ENCODE results near the gene CCND1. TPM values are rescaled to one million over a fixed set of nuclear protein-coding genes. Genes with fewer than 3 reads are reported as not detected.

CCND1 gene
- total and polyA plus RNA-seq, 7 experiments from 2014 or later, result 0.26 to 4.9 (median 0.84) TPM

DNA sequence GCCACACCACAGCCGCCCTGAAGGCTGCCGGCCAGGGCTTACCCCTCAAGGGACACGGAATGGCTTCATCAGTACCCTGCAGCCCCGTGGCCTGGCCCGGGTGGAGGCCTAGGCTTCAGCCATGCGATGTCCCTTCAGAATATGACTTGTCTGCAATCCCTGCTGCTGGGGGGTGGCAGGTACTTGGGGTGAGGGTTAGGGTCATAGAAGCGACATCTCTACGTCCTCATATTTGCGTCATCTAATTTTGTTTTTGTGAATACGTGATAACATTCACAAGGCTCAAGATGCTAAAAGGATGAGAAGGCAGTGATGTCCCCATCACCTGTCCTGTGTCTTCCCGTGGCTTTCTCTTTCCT lies 6.4 kb downstream of the CCND1 start:
- peaks cover 0 to 3% of the 10 kb centered on the region in 2 donors for H3K4me1 ChIP-seq (ENCODE audit: control insufficient read depth in 2 of 2, insufficient read depth in 2 of 2, low read length in 2 of 2)
- DNase-seq (no peak), ATAC-seq (no peak)
- H3K27me3 ChIP-seq (ENCODE audit: control insufficient read depth in 2 of 2, insufficient read depth in 2 of 2, low read length in 2 of 2), result no peaks in the 10 kb centered on the region
- ChIA-PET POLR2A (no interaction called here), CTCF (no interaction called here)
- Mint-ChIP-seq H3K4me3 (no peak overlapping the region), H3K27ac (no peak overlapping the region), H3K4me1 (no peaks in the 10 kb centered on the region), H3K36me3 (peaks cover 0 to 7% (median 0%) of the 10 kb centered on the region in 5 donors), H3K9me3 (no peaks in the 10 kb centered on the region), H3K27me3 (no peaks in the 10 kb centered on the region)
- no peak overlapping the region for H3K4me3 ChIP-seq (ENCODE audit: low read length)
- no peaks in the 10 kb centered on the region for H3K36me3 ChIP-seq (ENCODE audit: control insufficient read depth in 2 of 3, insufficient read depth in 3 of 3, low read length in 3 of 3)
- no peak overlapping the region for H3K27ac ChIP-seq (ENCODE audit: low read depth, low read length)
- no peaks in the 10 kb centered on the region for H3K9me3 ChIP-seq (ENCODE audit: control insufficient read depth in 2 of 3, low read length in 3 of 3)
- intact Hi-C loops (cut with micrococcal nuclease), result loop anchor here in 1 of 2 donors (10.0 kb wide), 1 partner anchor 803 kb away; the partner anchor contains the start of gene CPT1A

DNA sequence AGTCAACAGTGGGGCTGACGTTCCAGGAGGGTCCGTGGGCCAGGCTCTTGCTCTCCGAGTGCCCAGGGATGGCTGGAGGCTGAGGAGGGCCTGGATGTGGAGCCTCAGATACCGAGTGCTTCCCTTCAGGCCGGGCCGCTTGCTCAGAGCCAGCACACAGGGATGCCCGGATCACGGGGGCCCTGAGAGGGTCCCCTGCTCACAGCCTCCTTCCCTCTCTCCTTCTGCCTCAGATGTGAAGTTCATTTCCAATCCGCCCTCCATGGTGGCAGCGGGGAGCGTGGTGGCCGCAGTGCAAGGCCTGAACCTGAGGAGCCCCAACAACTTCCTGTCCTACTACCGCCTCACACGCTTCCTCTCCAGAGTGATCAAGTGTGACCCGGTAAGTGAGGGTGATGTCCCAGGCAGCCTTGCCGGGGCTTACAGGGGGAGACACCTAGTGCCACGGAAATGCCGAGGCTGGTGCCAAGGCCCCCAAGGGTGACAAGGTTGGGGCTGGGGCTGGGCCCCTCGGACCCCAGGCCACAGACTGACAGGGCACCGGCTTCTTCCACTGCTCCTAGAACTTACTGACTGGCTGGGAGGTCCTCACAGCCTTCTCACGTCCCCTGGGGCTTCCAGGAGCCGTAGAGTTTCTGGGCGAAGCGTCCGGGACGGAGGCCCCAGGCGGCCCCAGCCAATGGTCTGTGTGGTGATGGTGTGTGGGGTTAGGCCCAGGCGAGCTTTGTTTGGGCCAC lies 7.0 kb downstream of the CCND1 start:
- DNase-seq (no peak), ATAC-seq (no peak)
- Mint-ChIP-seq H3K4me1 (no peaks in the 10 kb centered on the region), H3K36me3 (peaks cover 0 to 10% (median 0%) of the 10 kb centered on the region in 5 donors), H3K4me3 (peak overlapping the region in 1 of 10 donors; percentile 53), H3K27ac (no peak overlapping the region), H3K9me3 (no peaks in the 10 kb centered on the region), H3K27me3 (no peaks in the 10 kb centered on the region)
- Histone ChIP-seq H3K9me3 (ENCODE audit: control insufficient read depth in 2 of 3, low read length in 3 of 3) (no peaks in the 10 kb centered on the region), H3K4me1 (ENCODE audit: control insufficient read depth in 2 of 2, insufficient read depth in 2 of 2, low read length in 2 of 2) (peaks cover 0 to 3% of the 10 kb centered on the region in 2 donors), H3K27me3 (ENCODE audit: control insufficient read depth in 2 of 2, insufficient read depth in 2 of 2, low read length in 2 of 2) (no peaks in the 10 kb centered on the region), H3K36me3 (ENCODE audit: control insufficient read depth in 2 of 3, insufficient read depth in 3 of 3, low read length in 3 of 3) (no peaks in the 10 kb centered on the region), H3K4me3 (ENCODE audit: low read length) (no peak overlapping the region), H3K27ac (ENCODE audit: low read depth, low read length) (no peak overlapping the region)
- ChIA-PET POLR2A (no interaction called here), CTCF (no interaction called here)
- intact Hi-C loops (cut with micrococcal nuclease), result loop anchor here in 1 of 2 donors (10.0 kb wide), 1 partner anchor 803 kb away; the partner anchor contains the start of gene CPT1A

DNA sequence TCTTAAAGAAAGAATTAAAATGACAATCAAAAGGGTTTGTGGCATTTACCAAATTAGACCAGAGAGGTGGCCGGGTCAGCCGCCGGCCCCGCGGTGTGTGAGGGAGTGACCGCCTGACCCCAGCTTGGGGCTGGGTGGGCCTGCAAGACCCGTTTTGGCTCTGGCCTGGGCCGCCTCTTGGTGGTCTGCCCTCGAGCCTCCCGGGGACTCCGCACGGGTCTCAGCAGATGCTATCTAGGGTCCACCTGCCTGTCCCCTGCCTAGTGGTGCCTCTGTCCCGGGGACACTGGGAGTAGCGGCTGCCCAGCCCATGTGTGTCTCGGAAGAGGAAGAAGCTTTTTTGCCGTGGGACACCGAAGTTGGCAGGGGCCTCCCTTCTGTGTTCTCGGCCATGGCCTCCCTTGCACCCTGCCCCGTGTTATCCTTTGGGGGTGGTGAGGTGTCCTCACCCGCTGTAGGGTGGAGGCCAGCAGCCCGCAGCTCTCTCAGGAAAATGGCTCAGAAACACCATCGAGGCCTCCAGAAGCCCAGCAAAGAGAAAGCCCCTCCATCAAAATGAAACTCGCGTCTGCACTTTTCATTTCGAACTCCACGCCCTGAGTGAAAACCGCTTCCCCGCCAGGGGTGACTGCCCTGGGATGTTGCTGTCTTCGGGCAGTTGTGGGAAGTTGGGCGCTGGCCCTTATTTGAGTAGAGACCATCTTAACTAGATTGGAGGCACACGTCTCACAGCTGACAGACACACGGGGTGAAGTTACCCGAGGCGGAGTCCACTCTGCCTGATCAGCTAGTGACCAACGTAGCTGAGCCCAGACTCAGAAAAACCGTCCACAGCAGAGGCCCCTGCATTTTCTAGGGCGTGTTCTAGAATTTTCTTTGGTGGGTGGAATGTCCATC lies 8.0 kb downstream of the CCND1 start:
- ChIA-PET POLR2A (no interaction called here), CTCF (no interaction called here)
- Mint-ChIP-seq H3K27me3 (no peaks in the 10 kb centered on the region), H3K4me1 (no peaks in the 10 kb centered on the region), H3K36me3 (peaks cover 0 to 14% (median 0%) of the 10 kb centered on the region in 5 donors), H3K9me3 (no peaks in the 10 kb centered on the region), H3K27ac (no peak overlapping the region), H3K4me3 (peak overlapping the region in 1 of 10 donors; percentile 29)
- ATAC-seq, result no peak
- no peaks in the 10 kb centered on the region for H3K9me3 ChIP-seq (ENCODE audit: control insufficient read depth in 2 of 3, low read length in 3 of 3)
- no peak for DNase-seq
- no peak overlapping the region for H3K4me3 ChIP-seq (ENCODE audit: low read length)
- H3K27me3 ChIP-seq (ENCODE audit: control insufficient read depth in 2 of 2, insufficient read depth in 2 of 2, low read length in 2 of 2), result no peaks in the 10 kb centered on the region
- no peaks in the 10 kb centered on the region for H3K36me3 ChIP-seq (ENCODE audit: control insufficient read depth in 2 of 3, insufficient read depth in 3 of 3, low read length in 3 of 3)
- H3K27ac ChIP-seq (ENCODE audit: low read depth, low read length), result no peak overlapping the region
- H3K4me1 ChIP-seq (ENCODE audit: control insufficient read depth in 2 of 2, insufficient read depth in 2 of 2, low read length in 2 of 2), result no peaks in the 10 kb centered on the region
- intact Hi-C loops (cut with micrococcal nuclease), result loop anchor here in 1 of 2 donors (10.0 kb wide), 1 partner anchor 804 kb away; the partner anchor contains the start of gene CPT1A

DNA sequence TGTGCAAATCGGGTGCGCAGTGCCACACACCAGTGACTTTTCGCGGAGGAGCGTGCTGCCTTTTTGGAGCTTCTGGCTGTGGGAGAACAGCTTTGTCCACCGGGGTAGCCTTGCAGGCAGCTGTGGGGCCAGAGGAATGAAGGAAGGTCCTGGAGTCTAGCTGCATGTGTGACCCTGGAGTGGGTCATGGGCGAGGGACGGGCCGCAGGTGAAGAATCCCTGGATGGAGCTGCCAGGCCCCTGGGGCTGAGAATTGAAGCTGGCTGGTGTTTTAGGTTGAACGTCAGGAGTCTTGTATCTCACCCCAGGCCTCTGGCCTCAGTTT lies 8.6 kb downstream of the CCND1 start:
- Histone ChIP-seq H3K27me3 (ENCODE audit: control insufficient read depth in 2 of 2, insufficient read depth in 2 of 2, low read length in 2 of 2) (no peaks in the 10 kb centered on the region), H3K36me3 (ENCODE audit: control insufficient read depth in 2 of 3, insufficient read depth in 3 of 3, low read length in 3 of 3) (no peaks in the 10 kb centered on the region), H3K27ac (ENCODE audit: low read depth, low read length) (no peak overlapping the region), H3K9me3 (ENCODE audit: control insufficient read depth in 2 of 3, low read length in 3 of 3) (no peaks in the 10 kb centered on the region), H3K4me3 (ENCODE audit: low read length) (no peak overlapping the region), H3K4me1 (ENCODE audit: control insufficient read depth in 2 of 2, insufficient read depth in 2 of 2, low read length in 2 of 2) (no peaks in the 10 kb centered on the region)
- H3K9me3 Mint-ChIP-seq, result no peaks in the 10 kb centered on the region
- DNase-seq (no peak), ATAC-seq (no peak)
- POLR2A ChIA-PET, result no interaction called here
- H3K4me3 Mint-ChIP-seq, result no peak overlapping the region
- H3K27me3 Mint-ChIP-seq, result no peaks in the 10 kb centered on the region
- CTCF ChIA-PET, result no interaction called here
- peaks cover 0 to 14% (median 0%) of the 10 kb centered on the region in 5 donors for H3K36me3 Mint-ChIP-seq
- H3K4me1 Mint-ChIP-seq, result no peaks in the 10 kb centered on the region
- intact Hi-C loops (cut with micrococcal nuclease), result loop anchor here in 1 of 2 donors (10.0 kb wide), 1 partner anchor 805 kb away; the partner anchor contains the start of gene CPT1A
- H3K27ac Mint-ChIP-seq, result no peak overlapping the region

DNA sequence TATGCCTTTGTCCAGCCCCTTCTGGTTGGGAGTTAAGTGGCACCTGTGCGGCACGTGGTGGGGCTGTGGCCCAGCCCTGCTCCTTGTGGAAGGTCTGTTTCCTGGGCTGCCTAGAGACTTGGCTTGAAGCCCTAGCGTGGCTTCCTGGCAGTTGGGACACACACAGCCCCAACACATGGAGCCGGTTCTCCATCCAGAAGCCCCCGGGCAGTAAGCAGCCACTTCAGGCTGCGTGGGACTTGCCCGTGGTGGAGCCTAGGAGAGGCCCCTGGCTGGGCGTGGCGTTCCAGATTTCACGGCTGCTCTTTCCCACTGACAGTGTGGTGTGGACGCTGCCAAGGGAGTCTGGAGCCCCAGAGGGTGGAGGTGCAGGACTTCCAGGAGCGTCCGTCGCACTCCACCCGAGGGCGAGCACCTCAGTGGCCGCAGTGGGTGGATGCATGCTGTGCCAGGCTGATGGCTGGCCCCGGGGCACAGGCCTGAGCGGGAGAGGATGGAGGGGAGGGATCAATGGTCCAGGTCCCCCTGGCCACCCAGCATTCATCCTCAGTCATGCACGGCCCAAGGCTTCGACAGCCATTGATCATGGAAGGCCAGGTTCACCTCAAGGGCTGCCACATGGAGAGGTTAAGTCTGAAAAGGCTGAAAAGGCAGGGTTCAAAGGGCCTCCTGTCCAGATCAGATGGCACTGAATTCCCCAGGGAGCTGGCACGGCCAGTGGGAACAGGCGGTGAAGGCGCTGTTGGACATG lies 9.3 kb downstream of the CCND1 start:
- Histone ChIP-seq H3K27ac (ENCODE audit: low read depth, low read length) (no peak overlapping the region), H3K4me3 (ENCODE audit: low read length) (no peak overlapping the region), H3K4me1 (ENCODE audit: control insufficient read depth in 2 of 2, insufficient read depth in 2 of 2, low read length in 2 of 2) (no peaks in the 10 kb centered on the region), H3K36me3 (ENCODE audit: control insufficient read depth in 2 of 3, insufficient read depth in 3 of 3, low read length in 3 of 3) (no peaks in the 10 kb centered on the region), H3K27me3 (ENCODE audit: control insufficient read depth in 2 of 2, insufficient read depth in 2 of 2, low read length in 2 of 2) (no peaks in the 10 kb centered on the region), H3K9me3 (ENCODE audit: control insufficient read depth in 2 of 3, low read length in 3 of 3) (no peaks in the 10 kb centered on the region)
- no peaks in the 10 kb centered on the region for H3K9me3 Mint-ChIP-seq
- H3K36me3 Mint-ChIP-seq, result peaks cover 0 to 14% (median 0%) of the 10 kb centered on the region in 5 donors
- no peaks in the 10 kb centered on the region for H3K4me1 Mint-ChIP-seq
- CTCF ChIA-PET, result no interaction called here
- no peaks in the 10 kb centered on the region for H3K27me3 Mint-ChIP-seq
- intact Hi-C loops (cut with micrococcal nuclease), result no loop called here
- no peak for ATAC-seq
- no peak overlapping the region for H3K4me3 Mint-ChIP-seq
- no peak overlapping the region for H3K27ac Mint-ChIP-seq
- DNase-seq, result no peak
- POLR2A ChIA-PET, result no interaction called here

DNA sequence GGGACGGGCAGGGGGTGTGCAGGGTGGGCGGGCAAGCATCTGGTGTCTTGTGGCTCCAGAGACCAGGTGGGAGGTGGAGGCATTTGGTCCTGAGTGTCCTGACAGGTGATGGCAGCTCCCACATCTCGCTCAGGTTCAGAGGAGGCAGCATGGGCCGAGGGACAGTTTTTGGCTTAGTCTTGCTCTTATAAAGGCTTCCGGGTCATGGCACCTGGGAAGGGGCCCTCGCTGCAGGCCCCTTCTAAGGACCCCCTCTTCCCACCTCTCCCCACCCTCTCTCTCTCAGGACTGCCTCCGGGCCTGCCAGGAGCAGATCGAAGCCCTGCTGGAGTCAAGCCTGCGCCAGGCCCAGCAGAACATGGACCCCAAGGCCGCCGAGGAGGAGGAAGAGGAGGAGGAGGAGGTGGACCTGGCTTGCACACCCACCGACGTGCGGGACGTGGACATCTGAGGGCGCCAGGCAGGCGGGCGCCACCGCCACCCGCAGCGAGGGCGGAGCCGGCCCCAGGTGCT lies 9.9 kb downstream of the CCND1 start:
- no peaks in the 10 kb centered on the region for H3K27me3 Mint-ChIP-seq
- Histone ChIP-seq H3K36me3 (ENCODE audit: control insufficient read depth in 2 of 3, insufficient read depth in 3 of 3, low read length in 3 of 3) (no peaks in the 10 kb centered on the region), H3K27me3 (ENCODE audit: control insufficient read depth in 2 of 2, insufficient read depth in 2 of 2, low read length in 2 of 2) (no peaks in the 10 kb centered on the region), H3K4me1 (ENCODE audit: control insufficient read depth in 2 of 2, insufficient read depth in 2 of 2, low read length in 2 of 2) (no peaks in the 10 kb centered on the region), H3K4me3 (ENCODE audit: low read length) (no peak overlapping the region), H3K9me3 (ENCODE audit: control insufficient read depth in 2 of 3, low read length in 3 of 3) (no peaks in the 10 kb centered on the region), H3K27ac (ENCODE audit: low read depth, low read length) (no peak overlapping the region)
- H3K27ac Mint-ChIP-seq, result no peak overlapping the region
- no peak overlapping the region for H3K4me3 Mint-ChIP-seq
- no peak for DNase-seq
- peaks cover 0 to 2% (median 0%) of the 10 kb centered on the region in 7 donors for H3K4me1 Mint-ChIP-seq
- peaks cover 0 to 14% (median 0%) of the 10 kb centered on the region in 5 donors for H3K36me3 Mint-ChIP-seq
- POLR2A ChIA-PET, result no interaction called here
- CTCF ChIA-PET, result no interaction called here
- no peaks in the 10 kb centered on the region for H3K9me3 Mint-ChIP-seq
- intact Hi-C loops (cut with micrococcal nuclease), result no loop called here
- ATAC-seq, result no peak
